OCI-LY7 (cell line): Measurements from ENCODE around the gene DNAH9. TPM values are rescaled to one million over a fixed set of nuclear protein-coding genes. Genes with fewer than 3 reads are reported as not detected.

Source experiments
- BruUV-seq: library from RNA; stranded (reverse); fragments of 400-500 nt; replicated peaks from 2 replicates; lab custom pipeline; 2021; lab: Mats Ljungman, UMichigan
- CTCF ChIA-PET: fragments of 300-600 bp; sonication (Branson Sonifier 250); formaldehyde crosslinking; loops from one replicate; lab custom pipeline; 2022; ENCODE audit warnings: antibody characterized with exemption; ENCODE audit not compliant: unreplicated experiment; lab: Charles Lee
- POLR2A ChIA-PET: fragments of 300-600 bp; sonication (Branson Sonifier 250); formaldehyde crosslinking; loops from one replicate; lab custom pipeline; 2022; ENCODE audit warnings: antibody characterized with exemption; lab: Charles Lee
- DNase-seq: peaks from one replicate; pipeline ENCODE4 v3.0.0-alpha.2; 2015; ENCODE audit warnings: low spot score
- H2AFZ ChIP-seq: fragments of 200-600 bp; sonication (generic), shearing (Covaris generic); 2 replicates; pipeline ENCODE4 v1.6.1; 2014; ENCODE audit warnings: mild to moderate bottlenecking, antibody characterized with exemption, low read length, moderate library complexity
- H3K27ac ChIP-seq: fragments of 200-600 bp; sonication (generic); 2 replicates; pipeline ENCODE4 v1.5.1; 2014; ENCODE audit warnings: mixed run types, low read depth, mild to moderate bottlenecking, moderate library complexity, low read length, inconsistent platforms; ENCODE audit not compliant: poor library complexity, severe bottlenecking
- H3K36me3 ChIP-seq: fragments of 200-600 bp; sonication (generic); 2 replicates; pipeline ENCODE4 v1.6.1; 2014; ENCODE audit warnings: mild to moderate bottlenecking, antibody characterized with exemption, low read length, moderate library complexity, mixed read lengths; ENCODE audit not compliant: insufficient read depth
- H3K4me1 ChIP-seq: fragments of 200-600 bp; sonication (generic); 2 replicates; pipeline ENCODE4 v1.5.1; 2014; ENCODE audit warnings: mild to moderate bottlenecking, low read length; ENCODE audit not compliant: insufficient read depth, poor library complexity, severe bottlenecking
- H3K4me2 ChIP-seq: fragments of 200-600 bp; sonication (generic); 2 replicates; pipeline ENCODE4 v1.6.1; 2014; ENCODE audit warnings: mild to moderate bottlenecking, low read length
- H3K4me3 ChIP-seq: fragments of 200-600 bp; sonication (generic); 2 replicates; pipeline ENCODE4 v1.5.1; 2014; ENCODE audit warnings: mild to moderate bottlenecking, low read depth, low read length; ENCODE audit not compliant: poor library complexity, severe bottlenecking
- H3K79me2 ChIP-seq: fragments of 200-600 bp; sonication (generic); 2 replicates; pipeline ENCODE4 v1.6.1; 2016; ENCODE audit warnings: low read depth, mild to moderate bottlenecking, low read length, moderate library complexity, mixed read lengths; ENCODE audit not compliant: insufficient read depth
- H3K9me2 ChIP-seq: fragments of 200-600 bp; sonication (generic); 2 replicates; pipeline ENCODE4 v1.6.1; 2016; ENCODE audit warnings: mild to moderate bottlenecking, low read length, mixed read lengths; ENCODE audit not compliant: insufficient read depth
- H3K9me3 ChIP-seq: fragments of 200-600 bp; sonication (generic); 2 replicates; pipeline ENCODE4 v1.6.1; 2014; ENCODE audit warnings: mild to moderate bottlenecking, mixed run types, low read length, mixed read lengths
- H4K20me1 ChIP-seq: fragments of 200-600 bp; sonication (generic); 2 replicates; pipeline ENCODE4 v1.6.1; 2014; ENCODE audit warnings: mild to moderate bottlenecking, antibody characterized with exemption, low read length, moderate library complexity, mixed read lengths; ENCODE audit not compliant: insufficient read depth
- EZH2phosphoT487 ChIP-seq: fragments of 200-600 bp; sonication (generic); IDR thresholded peaks from 2 replicates; pipeline ENCODE4 v1.6.1; 2018; ENCODE audit warnings: low read depth, borderline replicate concordance, mild to moderate bottlenecking, mixed run types, antibody characterized with exemption, low read length, moderate library complexity, mixed read lengths
- intact Hi-C: fragments of 100-400 bp; cut with micrococcal nuclease; formaldehyde crosslinking; loops from one replicate; pipeline ENCODE4 v1.10.0; 2022; ENCODE audit not compliant: unreplicated experiment
- total RNA-seq, 2 experiments: library from RNA; depleted of rRNA in 1 of 2; stranded (reverse); fragments of >200 nt in 1 of 2; shearing (Covaris generic) in 1 of 2; gene quantifications; 2 replicates each; pipeline ENCODE4 v1.2.3, GENCODE V29; 2014 to 2022
- TF ChIP-seq, protein P1 (sequence below): fragments of 200-600 bp; sonication (generic); conservative IDR thresholded peaks from 2 replicates; pipeline ENCODE4 v1.5.1; 2014; ENCODE audit warnings: mild to moderate bottlenecking, antibody characterized with exemption, low read length, moderate library complexity, mixed read lengths

The DNAH9 gene
- total RNA-seq, 2 experiments from 2014 or later: not detected

- Histone ChIP-seq H3K36me3 (no peaks in the 10 kb centered on the region), H3K4me2 (no peak overlapping the region), H2AFZ (no peak overlapping the region), H3K4me3 (no peak overlapping the region), H3K4me1 (no peaks in the 10 kb centered on the region), H4K20me1 (no peaks in the 10 kb centered on the region), H3K9me3 (no peaks in the 10 kb centered on the region), H3K79me2 (no peaks in the 10 kb centered on the region), H3K9me2 (no peaks in the 10 kb centered on the region), H3K27ac (no peak overlapping the region)
- intact Hi-C loops: loop anchor here (5.0 to 10.0 kb wide), 2 partner anchors 60 to 767 kb away; no protein-coding TSS in a partner anchor
- POLR2A ChIA-PET: no interaction called here
- BruUV-seq: no TSS peak
- DNase-seq: peak; percentile 68
- CTCF ChIA-PET: interaction anchor here (0.6 to 1.1 kb wide), 2 partner anchors 133 to 551 kb away, joined by 4 to 5 read pairs; no protein-coding TSS in a partner anchor
- no peak for TF ChIP-seq EZH2phosphoT487
- TF ChIP-seq, protein P1, sequence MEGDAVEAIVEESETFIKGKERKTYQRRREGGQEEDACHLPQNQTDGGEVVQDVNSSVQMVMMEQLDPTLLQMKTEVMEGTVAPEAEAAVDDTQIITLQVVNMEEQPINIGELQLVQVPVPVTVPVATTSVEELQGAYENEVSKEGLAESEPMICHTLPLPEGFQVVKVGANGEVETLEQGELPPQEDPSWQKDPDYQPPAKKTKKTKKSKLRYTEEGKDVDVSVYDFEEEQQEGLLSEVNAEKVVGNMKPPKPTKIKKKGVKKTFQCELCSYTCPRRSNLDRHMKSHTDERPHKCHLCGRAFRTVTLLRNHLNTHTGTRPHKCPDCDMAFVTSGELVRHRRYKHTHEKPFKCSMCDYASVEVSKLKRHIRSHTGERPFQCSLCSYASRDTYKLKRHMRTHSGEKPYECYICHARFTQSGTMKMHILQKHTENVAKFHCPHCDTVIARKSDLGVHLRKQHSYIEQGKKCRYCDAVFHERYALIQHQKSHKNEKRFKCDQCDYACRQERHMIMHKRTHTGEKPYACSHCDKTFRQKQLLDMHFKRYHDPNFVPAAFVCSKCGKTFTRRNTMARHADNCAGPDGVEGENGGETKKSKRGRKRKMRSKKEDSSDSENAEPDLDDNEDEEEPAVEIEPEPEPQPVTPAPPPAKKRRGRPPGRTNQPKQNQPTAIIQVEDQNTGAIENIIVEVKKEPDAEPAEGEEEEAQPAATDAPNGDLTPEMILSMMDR: peak; percentile 91
Observed at GRCh38 chr17:11644265-11645212, 46.3 kb downstream of the DNAH9 start.

DNA sequence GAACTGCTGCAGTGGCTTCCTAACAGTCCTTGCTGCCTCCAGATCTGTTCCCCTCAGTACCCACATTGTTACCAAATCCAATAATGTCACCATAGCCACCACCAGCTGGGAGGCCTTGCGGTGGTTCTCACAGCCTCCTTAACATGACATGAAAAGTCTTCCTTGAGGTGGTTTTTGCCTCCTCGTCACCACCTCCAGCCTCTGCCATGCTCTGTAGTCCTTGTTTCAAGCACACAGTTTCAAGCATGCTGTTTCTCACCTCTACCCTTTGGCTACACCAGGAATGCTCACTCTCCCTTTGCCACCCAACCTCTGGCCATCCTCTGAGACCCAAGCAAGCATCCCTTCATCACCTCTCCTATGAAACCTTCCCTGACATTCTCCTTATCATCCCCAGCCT, 47.2 kb downstream of the DNAH9 start:
- H3K4me3 ChIP-seq: no peak overlapping the region
- no peaks in the 10 kb centered on the region for H3K9me3 ChIP-seq
- no peaks in the 10 kb centered on the region for H3K4me1 ChIP-seq
- no peaks in the 10 kb centered on the region for H3K9me2 ChIP-seq
- no peak overlapping the region for H3K27ac ChIP-seq
- H2AFZ ChIP-seq: no peak overlapping the region
- no peak for DNase-seq
- POLR2A ChIA-PET: no interaction called here
- H3K4me2 ChIP-seq: no peak overlapping the region
- H3K36me3 ChIP-seq: no peaks in the 10 kb centered on the region
- CTCF ChIA-PET: no interaction called here
- no peaks in the 10 kb centered on the region for H3K79me2 ChIP-seq
- BruUV-seq: no TSS peak
- TF ChIP-seq, protein P1: no peak
- TF ChIP-seq EZH2phosphoT487: no peak
- intact Hi-C loops: loop anchor here (10.0 kb wide), 1 partner anchor 61 kb away; no protein-coding TSS in a partner anchor
- no peaks in the 10 kb centered on the region for H4K20me1 ChIP-seq

- no TSS peak for BruUV-seq
- Histone ChIP-seq H3K27ac (no peak overlapping the region), H2AFZ (no peak overlapping the region), H3K9me3 (no peaks in the 10 kb centered on the region), H3K36me3 (no peaks in the 10 kb centered on the region), H4K20me1 (no peaks in the 10 kb centered on the region), H3K4me3 (no peak overlapping the region), H3K4me2 (no peak overlapping the region), H3K9me2 (no peaks in the 10 kb centered on the region), H3K4me1 (no peaks in the 10 kb centered on the region), H3K79me2 (no peaks in the 10 kb centered on the region)
- DNase-seq: no peak
- CTCF ChIA-PET: no interaction called here
- intact Hi-C loops: no loop called here
- POLR2A ChIA-PET: no interaction called here
- TF ChIP-seq EZH2phosphoT487: no peak
- TF ChIP-seq, protein P1: no peak
Observed at GRCh38 chr17:11651089-11651488, 52.8 kb downstream of the DNAH9 start.
